NCI-H1436 (cell line): ENCODE data around the gene PCMT1.

Source experiments
- DNase-seq: peaks from one replicate; lab custom pipeline; 2025; lab: John Stamatoyannopoulos, UW

The PCMT1 gene

DNA sequence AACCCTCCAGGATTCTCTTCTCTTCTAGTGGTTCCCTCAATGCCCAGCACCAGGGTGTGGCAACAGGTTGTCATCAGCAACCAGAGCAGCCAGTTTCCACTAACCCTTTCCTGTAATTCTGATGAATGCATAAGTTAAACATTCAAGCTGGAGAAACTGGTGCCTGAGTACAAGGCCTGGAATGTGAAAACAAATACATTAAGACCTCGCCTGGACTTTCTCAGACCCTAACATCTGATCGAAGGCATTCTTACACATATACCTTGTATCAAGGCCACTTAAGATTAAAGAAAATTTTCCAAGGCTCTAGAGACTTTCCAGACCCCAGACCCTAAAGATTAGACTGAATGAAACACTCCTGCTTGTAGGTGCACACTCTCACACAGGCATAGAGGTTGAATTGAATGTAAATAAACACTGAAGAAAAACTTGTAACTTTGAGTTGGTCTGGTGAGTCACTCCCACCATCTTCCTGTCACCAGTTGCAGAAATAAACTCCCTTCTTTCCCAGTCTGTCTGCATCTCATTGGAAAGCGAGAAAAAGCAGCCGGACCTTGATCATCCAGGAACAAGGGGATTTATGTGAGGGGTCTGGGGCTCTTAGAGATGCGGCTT is 105.6 kb downstream of the PCMT1 start:
- DNase-seq, result no peak

DNA sequence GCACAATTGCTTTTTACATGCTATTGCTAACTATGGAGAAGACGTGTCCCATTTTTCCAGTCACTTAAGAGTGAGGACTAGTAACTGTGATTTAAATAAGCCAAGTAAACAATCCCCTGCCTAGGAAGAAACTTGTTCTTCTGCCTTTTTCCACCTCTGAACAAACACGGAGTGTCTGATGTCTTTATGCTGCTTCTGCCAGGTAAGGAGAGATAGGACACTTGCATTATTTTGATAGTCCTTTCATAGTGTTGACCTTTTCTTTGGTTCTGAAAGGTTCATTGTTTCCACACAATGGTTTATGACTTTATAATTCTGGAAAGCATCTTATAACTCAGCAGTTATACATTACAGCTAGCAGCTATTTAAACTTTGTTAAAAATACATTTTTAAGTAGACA is 106.2 kb downstream of the PCMT1 start:
- no peak for DNase-seq

- DNase-seq, result no peak
Observed at GRCh38 chr6:149856256-149856994, 106.9 kb downstream of the PCMT1 start.

DNA sequence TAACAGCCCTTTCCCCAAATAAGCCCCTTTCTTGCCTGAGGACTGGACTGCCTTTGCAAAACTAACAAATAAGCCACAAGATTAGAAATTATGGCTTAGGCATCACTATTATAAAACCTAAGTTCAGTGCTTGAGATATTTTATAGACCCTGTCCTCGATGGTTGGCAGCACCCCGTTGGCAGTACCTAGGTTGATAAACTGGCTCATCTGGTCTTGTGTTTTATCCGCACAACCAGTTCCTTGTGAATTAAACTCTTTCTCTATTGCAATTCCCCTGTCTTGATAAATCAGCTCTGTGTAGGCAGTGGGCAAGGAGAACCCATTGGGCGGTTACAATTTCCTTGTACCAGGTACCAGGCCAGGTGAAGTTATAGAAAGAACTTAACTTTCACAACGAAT is 108.0 kb downstream of the PCMT1 start:
- DNase-seq, result no peak

DNA sequence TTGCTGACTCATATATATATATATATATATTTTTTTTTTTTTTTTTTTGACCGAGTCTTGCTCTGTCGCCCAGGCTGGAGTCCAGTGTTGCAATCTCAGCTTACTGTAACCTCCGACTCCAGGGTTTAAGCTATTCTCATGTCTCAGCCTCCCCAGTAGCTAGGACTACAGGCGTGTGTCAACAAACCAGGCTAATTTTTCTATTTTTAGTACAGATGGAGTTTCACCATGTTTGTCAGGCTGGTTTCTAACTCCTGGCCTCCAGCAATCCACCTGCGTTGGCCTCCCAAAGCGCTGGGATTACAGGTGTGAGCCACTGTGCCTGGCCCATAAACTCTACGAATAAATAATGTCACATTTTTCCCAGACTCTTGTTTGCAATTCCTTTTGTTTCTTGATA is 109.8 kb downstream of the PCMT1 start:
- DNase-seq, result no peak

GRCh38 chr6:149859938-149860337 is 110.4 kb downstream of the PCMT1 start:
- no peak for DNase-seq

DNA sequence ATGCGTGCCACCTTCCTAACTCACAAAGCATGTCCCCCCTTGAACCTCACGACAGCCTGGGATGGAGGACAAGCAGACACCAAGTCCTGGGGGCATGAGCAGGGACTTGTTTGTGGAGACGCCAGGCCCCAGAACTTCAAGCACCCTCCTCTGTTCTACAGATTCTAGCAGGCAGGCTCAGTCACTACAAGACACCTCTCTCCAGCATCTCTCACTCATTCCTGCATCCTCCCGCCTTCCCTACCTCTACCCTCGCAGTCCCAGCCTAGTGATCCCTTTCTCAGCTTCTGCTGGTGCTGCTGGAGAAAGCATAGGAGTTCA is 110.9 kb downstream of the PCMT1 start:
- no peak for DNase-seq
